ENCODE measurements around the gene MICU1. TPM values are rescaled to one million over a fixed set of nuclear protein-coding genes. Genes with fewer than 3 reads are reported as not detected.

MICU1 gene
- total and polyA plus RNA-seq, 2 of the 13 experiments (the other 11 are each of a cell fraction or from before 2014, with no cell fraction given) = 32.5 to 56.1 TPM

DNA sequence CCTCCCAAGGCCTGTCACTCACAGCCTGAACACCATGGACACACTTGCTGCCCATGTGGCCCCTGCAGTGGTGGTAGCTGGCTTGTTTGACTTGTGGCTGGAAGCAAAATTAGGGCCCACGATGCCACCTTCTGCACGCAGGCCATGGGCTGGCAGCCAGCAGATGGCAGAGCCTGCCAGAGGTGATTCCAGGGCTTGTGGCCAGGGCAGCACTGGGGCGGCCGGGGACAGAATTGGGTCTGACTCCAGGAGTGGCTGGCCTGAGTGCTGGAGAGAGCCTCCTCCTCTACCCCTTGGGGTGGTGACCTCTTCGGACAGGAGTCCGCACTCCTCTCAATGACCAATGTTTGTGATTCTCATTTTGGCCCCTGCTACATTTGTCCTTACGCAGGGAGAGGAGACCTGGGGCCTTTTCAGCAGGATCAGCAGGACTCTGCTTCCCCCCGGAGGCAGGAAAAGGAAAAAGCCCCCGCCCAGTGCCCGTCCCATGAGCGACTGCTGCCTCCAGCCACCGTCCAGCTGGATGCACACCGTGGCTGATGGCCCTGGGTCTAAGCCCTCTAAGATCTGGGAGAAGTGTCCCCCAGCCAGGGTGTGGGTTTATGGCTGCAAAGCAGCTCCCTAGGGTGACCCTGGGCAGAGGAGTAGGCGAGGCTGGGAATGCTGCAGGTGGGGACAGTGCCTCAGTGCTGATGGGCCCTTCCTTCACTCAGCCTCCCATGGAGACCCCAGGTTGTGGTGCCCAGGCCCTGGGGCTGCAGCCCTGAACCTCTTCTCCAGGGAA lies 297.6 kb downstream of the MICU1 start (continued):
- TF ChIP-seq, protein P1, sequence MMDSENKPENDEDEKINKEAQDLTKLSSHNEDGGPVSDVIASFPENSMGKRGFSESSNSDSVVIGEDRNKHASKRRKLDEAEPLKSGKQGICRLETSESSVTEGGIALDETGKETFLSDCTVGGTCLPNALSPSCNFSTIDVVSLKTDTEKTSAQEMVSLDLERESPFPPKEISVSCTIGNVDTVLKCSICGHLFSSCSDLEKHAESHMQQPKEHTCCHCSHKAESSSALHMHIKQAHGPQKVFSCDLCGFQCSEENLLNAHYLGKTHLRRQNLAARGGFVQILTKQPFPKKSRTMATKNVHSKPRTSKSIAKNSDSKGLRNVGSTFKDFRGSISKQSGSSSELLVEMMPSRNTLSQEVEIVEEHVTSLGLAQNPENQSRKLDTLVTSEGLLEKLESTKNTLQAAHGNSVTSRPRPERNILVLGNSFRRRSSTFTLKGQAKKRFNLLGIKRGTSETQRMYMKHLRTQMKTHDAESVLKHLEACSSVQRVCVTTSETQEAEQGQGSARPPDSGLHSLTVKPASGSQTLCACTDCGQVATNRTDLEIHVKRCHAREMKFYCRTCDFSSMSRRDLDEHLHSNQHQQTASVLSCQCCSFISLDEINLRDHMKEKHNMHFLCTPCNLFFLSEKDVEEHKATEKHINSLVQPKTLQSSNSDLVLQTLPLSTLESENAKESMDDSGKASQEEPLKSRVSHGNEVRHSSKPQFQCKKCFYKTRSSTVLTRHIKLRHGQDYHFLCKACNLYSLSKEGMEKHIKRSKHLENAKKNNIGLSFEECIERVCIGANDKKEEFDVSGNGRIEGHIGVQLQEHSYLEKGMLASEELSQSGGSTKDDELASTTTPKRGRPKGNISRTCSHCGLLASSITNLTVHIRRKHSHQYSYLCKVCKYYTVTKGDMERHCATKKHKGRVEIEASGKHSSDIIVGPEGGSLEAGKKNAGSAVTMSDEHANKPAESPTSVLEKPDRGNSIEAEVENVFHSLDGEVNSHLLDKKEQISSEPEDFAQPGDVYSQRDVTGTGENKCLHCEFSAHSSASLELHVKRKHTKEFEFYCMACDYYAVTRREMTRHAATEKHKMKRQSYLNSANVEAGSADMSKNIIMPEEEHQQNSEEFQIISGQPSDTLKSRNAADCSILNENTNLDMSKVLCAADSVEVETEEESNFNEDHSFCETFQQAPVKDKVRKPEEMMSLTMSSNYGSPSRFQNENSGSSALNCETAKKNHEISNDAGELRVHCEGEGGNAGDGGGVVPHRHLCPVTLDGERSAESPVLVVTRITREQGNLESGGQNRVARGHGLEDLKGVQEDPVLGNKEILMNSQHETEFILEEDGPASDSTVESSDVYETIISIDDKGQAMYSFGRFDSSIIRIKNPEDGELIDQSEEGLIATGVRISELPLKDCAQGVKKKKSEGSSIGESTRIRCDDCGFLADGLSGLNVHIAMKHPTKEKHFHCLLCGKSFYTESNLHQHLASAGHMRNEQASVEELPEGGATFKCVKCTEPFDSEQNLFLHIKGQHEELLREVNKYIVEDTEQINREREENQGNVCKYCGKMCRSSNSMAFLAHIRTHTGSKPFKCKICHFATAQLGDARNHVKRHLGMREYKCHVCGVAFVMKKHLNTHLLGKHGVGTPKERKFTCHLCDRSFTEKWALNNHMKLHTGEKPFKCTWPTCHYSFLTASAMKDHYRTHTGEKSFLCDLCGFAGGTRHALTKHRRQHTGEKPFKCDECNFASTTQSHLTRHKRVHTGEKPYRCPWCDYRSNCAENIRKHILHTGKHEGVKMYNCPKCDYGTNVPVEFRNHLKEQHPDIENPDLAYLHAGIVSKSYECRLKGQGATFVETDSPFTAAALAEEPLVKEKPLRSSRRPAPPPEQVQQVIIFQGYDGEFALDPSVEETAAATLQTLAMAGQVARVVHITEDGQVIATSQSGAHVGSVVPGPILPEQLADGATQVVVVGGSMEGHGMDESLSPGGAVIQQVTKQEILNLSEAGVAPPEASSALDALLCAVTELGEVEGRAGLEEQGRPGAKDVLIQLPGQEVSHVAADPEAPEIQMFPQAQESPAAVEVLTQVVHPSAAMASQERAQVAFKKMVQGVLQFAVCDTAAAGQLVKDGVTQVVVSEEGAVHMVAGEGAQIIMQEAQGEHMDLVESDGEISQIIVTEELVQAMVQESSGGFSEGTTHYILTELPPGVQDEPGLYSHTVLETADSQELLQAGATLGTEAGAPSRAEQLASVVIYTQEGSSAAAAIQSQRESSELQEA (CRISPR knock-in tag; IDR thresholded peaks at IDR 0.05; ENCODE audit: not compliant biosample characterization) = peak; percentile 23
- TF ChIP-seq, protein P2, sequence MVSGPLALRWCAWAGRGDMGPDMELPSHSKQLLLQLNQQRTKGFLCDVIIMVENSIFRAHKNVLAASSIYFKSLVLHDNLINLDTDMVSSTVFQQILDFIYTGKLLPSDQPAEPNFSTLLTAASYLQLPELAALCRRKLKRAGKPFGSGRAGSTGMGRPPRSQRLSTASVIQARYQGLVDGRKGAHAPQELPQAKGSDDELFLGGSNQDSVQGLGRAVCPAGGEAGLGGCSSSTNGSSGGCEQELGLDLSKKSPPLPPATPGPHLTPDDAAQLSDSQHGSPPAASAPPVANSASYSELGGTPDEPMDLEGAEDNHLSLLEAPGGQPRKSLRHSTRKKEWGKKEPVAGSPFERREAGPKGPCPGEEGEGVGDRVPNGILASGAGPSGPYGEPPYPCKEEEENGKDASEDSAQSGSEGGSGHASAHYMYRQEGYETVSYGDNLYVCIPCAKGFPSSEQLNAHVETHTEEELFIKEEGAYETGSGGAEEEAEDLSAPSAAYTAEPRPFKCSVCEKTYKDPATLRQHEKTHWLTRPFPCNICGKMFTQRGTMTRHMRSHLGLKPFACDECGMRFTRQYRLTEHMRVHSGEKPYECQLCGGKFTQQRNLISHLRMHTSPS (CRISPR knock-in tag; IDR thresholded peaks at IDR 0.05; ENCODE audit: low read depth) = peak; percentile 97
- TF ChIP-seq HNF4G (IDR thresholded peaks at IDR 0.05; ENCODE audit: borderline replicate concordance, low read depth, low read length) = no peak
- TF ChIP-seq HNF4G (CRISPR knock-in tag; IDR thresholded peaks at IDR 0.05; ENCODE audit: borderline replicate concordance, low read depth) = 0 out of 2 replicates have a peak, but pooled peaks have one; percentile 16
- 0 out of 2 replicates have a peak, but pooled peaks have one; percentile 11 for TF ChIP-seq ZMYM3 (CRISPR knock-in tag; IDR thresholded peaks at IDR 0.05)
- TF ChIP-seq LCORL (IDR thresholded peaks at IDR 0.05) = no peak
- TF ChIP-seq LCORL (CRISPR knock-in tag; IDR thresholded peaks at IDR 0.05) = peak; percentile 90
- no peak for TF ChIP-seq ZNF543 (CRISPR knock-in tag; IDR thresholded peaks at IDR 0.05)
- TF ChIP-seq, protein P3, sequence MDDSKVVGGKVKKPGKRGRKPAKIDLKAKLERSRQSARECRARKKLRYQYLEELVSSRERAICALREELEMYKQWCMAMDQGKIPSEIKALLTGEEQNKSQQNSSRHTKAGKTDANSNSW (CRISPR knock-in tag; IDR thresholded peaks at IDR 0.05; ENCODE audit: borderline replicate concordance) = no peak
- TF ChIP-seq, protein P4, sequence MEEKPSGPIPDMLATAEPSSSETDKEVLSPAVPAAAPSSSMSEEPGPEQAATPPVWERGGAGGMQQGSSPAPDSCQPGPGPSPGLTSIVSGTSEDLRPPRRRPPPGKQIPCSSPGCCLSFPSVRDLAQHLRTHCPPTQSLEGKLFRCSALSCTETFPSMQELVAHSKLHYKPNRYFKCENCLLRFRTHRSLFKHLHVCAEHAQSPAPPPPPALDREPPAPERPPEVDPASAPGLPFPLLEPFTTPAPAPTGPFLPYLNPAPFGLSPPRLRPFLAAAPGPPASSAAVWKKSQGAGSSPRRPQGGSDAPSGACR (CRISPR knock-in tag; IDR thresholded peaks at IDR 0.05) = 0 out of 2 replicates have a peak, but pooled peaks have one; percentile 44

Data from HepG2 (cell line).